A549 (cell line): ENCODE results near the gene ATP6V1G2. TPM values are rescaled to one million over a fixed set of nuclear protein-coding genes. Genes with fewer than 3 reads are reported as not detected.

Experiments used
- ATAC-seq, 2 experiments: fragments of 200-7000 bp in 1 of 2; fragments of >200 bp in 1 of 2; cut with Nextera tagmentation in 1 of 2; cut with Tn5 transposase in 1 of 2; 3 replicates each; pipeline versions ENCODE4 v1.8.0 to v1.9.1; 2018 to 2020; ENCODE audit warnings: mild to moderate bottlenecking in 1 of 2, moderate library complexity in 1 of 2
- CTCF ChIA-PET: fragments of 300-600 bp; sonication (Branson Sonifier 250); formaldehyde crosslinking; extraction: SDS; loops from one replicate; lab custom pipeline; 2021; ENCODE audit warnings: antibody characterized with exemption, inconsistent platforms; lab: Yijun Ruan, JAX
- POLR2A ChIA-PET: fragments of 350-600 bp; formaldehyde crosslinking; extraction: SDS; loops from one replicate; lab custom pipeline; 2021; ENCODE audit warnings: antibody characterized with exemption, inconsistent platforms; lab: Yijun Ruan, JAX
- DNase-seq, 2 experiments: peaks; one replicate each; pipeline versions ENCODE4 v3.0.0 to v3.0.0-alpha.2; 2011 to 2016; ENCODE audit warnings: low read depth in 1 of 2, low spot score in 1 of 2
- FAIRE-seq: peaks from 2 replicates; lab custom pipeline; 2011; peaks lifted over from hg19 to GRCh38; lab: Jason Lieb, UNC
- H3K27ac ChIP-seq, 2 experiments: fragments of >200 bp; sonication (Bioruptor Twin); formaldehyde crosslinking; 3 replicates each; pipeline ENCODE4 v1.5.1; 2016 to 2017
- H3K4me1 ChIP-seq: fragments of >200 bp; sonication (Bioruptor Twin); formaldehyde crosslinking; 3 replicates; pipeline ENCODE4 v1.6.1; 2016
- H3K4me2 ChIP-seq: fragments of >200 bp; sonication (Bioruptor Twin); formaldehyde crosslinking; 3 replicates; pipeline ENCODE4 v1.6.1; 2016
- H3K4me3 ChIP-seq: fragments of >200 bp; sonication (Bioruptor Twin); formaldehyde crosslinking; 3 replicates; pipeline ENCODE4 v1.5.1; 2016
- H3K9me3 ChIP-seq: fragments of >200 bp; sonication (Bioruptor Twin); formaldehyde crosslinking; 3 replicates; pipeline ENCODE4 v1.6.1; 2016
- ATOH8 ChIP-seq: fragments of 250-450 bp; sonication (Bioruptor Pico); IDR thresholded peaks from 2 replicates; pipeline ENCODE4 v1.5.0; 2020; ENCODE audit warnings: low read depth, mild to moderate bottlenecking, moderate library complexity
- CBX8 ChIP-seq: fragments of 200-600 bp; sonication (generic); IDR thresholded peaks from 2 replicates; pipeline ENCODE4 v1.6.1; 2016
- CHD2 ChIP-seq: fragments of 150-350 bp; IDR thresholded peaks from 2 replicates; pipeline ENCODE4 v1.6.1; 2014; ENCODE audit warnings: low read length; ENCODE audit not compliant: partially characterized antibody
- CHD4 ChIP-seq: fragments of 200-600 bp; sonication (generic); IDR thresholded peaks from 2 replicates; pipeline ENCODE4 v1.6.1; 2016; ENCODE audit warnings: antibody characterized with exemption, mild to moderate bottlenecking, borderline replicate concordance
- E2F6 ChIP-seq: IDR thresholded peaks from 2 replicates; pipeline ENCODE4 v1.6.1; 2012; ENCODE audit warnings: low read depth, borderline replicate concordance
- ESRRA ChIP-seq: fragments of 150-350 bp; IDR thresholded peaks from 2 replicates; pipeline ENCODE4 v1.6.1; 2014; ENCODE audit warnings: mild to moderate bottlenecking, low read length, borderline replicate concordance
- HEYL ChIP-seq: fragments of 250-450 bp; sonication (Bioruptor Pico); IDR thresholded peaks from 2 replicates; pipeline ENCODE4 v1.8.0; 2021; ENCODE audit warnings: mild to moderate bottlenecking, moderate library complexity
- HOXA7 ChIP-seq: fragments of 250-450 bp; sonication (Bioruptor Pico); IDR thresholded peaks from 2 replicates; pipeline ENCODE4 v1.5.0; 2020; ENCODE audit warnings: mild to moderate bottlenecking, moderate library complexity
- KDM1A ChIP-seq: fragments of 200-600 bp; sonication (generic); IDR thresholded peaks from 2 replicates; pipeline ENCODE4 v1.6.1; 2016; ENCODE audit warnings: low read depth, mild to moderate bottlenecking
- MAX ChIP-seq: IDR thresholded peaks from 2 replicates; pipeline ENCODE4 v1.6.1; 2012
- MAZ ChIP-seq: fragments of 150-350 bp; IDR thresholded peaks from 2 replicates; pipeline ENCODE4 v1.6.1; 2014; ENCODE audit warnings: antibody characterized with exemption, low read depth, low read length, borderline replicate concordance
- MYC ChIP-seq: IDR thresholded peaks from 2 replicates; pipeline ENCODE4 v1.6.1; 2012; ENCODE audit warnings: mild to moderate bottlenecking, inconsistent platforms, low read length, improper control_type of control experiment, borderline replicate concordance
- NPAS2 ChIP-seq: fragments of 250-450 bp; sonication (Bioruptor Pico); IDR thresholded peaks from 2 replicates; pipeline ENCODE4 v1.8.0; 2022; ENCODE audit warnings: mild to moderate bottlenecking, moderate library complexity, borderline replicate concordance
- NR3C1 ChIP-seq: fragments of >200 bp; sonication (Bioruptor Twin); formaldehyde crosslinking; IDR thresholded peaks from 3 replicates; pipeline ENCODE4 v1.6.1; 2017
- PHF8 ChIP-seq: fragments of 200-600 bp; sonication (generic); IDR thresholded peaks from 2 replicates; pipeline ENCODE4 v1.6.1; 2016; ENCODE audit warnings: low read depth, mild to moderate bottlenecking, antibody characterized with exemption, moderate library complexity, borderline replicate concordance
- POLR2A ChIP-seq: IDR thresholded peaks from 2 replicates; pipeline ENCODE4 v1.6.1; 2012; ENCODE audit warnings: mild to moderate bottlenecking, low read length
- POLR2AphosphoS2 ChIP-seq: conservative IDR thresholded peaks from 2 replicates; pipeline ENCODE4 v1.6.1; 2012; ENCODE audit warnings: low read length, improper control_type of control experiment, inconsistent platforms
- SMC3 ChIP-seq: fragments of >200 bp; sonication (Bioruptor Twin); formaldehyde crosslinking; IDR thresholded peaks from 3 replicates; pipeline ENCODE4 v1.6.1; 2018; ENCODE audit warnings: inconsistent platforms
- SREBF2 ChIP-seq: fragments of 450-650 bp; IDR thresholded peaks from 2 replicates; pipeline ENCODE4 v1.6.1; 2014; ENCODE audit warnings: mild to moderate bottlenecking, moderate library complexity
- ZNF302 ChIP-seq: fragments of 250-450 bp; sonication (Bioruptor Pico); IDR thresholded peaks from 2 replicates; pipeline ENCODE4 v1.9.0; 2021; ENCODE audit warnings: inconsistent platforms, mild to moderate bottlenecking, moderate library complexity
- WGBS: methylation state at CpG from one replicate; pipeline ENCODE4 v1.1.6; 2017; ENCODE audit errors: missing lambda C conversion rate; 5-methylcytosine and 5-hydroxymethylcytosine counted together
- polyA plus RNA-seq, 4 experiments: library from polyadenylated mRNA; depleted of rRNA in 3 of 4; stranded (reverse); fragments of >200 nt; fragmentation: RNase III in 1 of 4; extraction: RNeasy Plus Mini Kit Qiagen cat#74134 plus additional on column Dnase treatment in 1 of 4; gene quantifications; 2 replicates in 3 of 4; 3 replicates in 1 of 4; pipeline ENCODE4 v1.2.3, GENCODE V29; 2011 to 2017
- TF ChIP-seq, protein P1 (sequence below): fragments of 250-450 bp; sonication (Bioruptor Pico); IDR thresholded peaks from 2 replicates; pipeline ENCODE4 v1.5.0; 2021; ENCODE audit warnings: mild to moderate bottlenecking, moderate library complexity, borderline replicate concordance
- TF ChIP-seq, protein P2 (sequence below): fragments of 200-600 bp; sonication (generic); IDR thresholded peaks from 2 replicates; pipeline ENCODE4 v1.6.1; 2016; ENCODE audit warnings: antibody characterized with exemption, mild to moderate bottlenecking, moderate library complexity

Gene ATP6V1G2
- polyA plus RNA-seq, 2 of the 4 experiments (the other 2 are of a cell fraction): 0.57 to 1.5 TPM

DNA sequence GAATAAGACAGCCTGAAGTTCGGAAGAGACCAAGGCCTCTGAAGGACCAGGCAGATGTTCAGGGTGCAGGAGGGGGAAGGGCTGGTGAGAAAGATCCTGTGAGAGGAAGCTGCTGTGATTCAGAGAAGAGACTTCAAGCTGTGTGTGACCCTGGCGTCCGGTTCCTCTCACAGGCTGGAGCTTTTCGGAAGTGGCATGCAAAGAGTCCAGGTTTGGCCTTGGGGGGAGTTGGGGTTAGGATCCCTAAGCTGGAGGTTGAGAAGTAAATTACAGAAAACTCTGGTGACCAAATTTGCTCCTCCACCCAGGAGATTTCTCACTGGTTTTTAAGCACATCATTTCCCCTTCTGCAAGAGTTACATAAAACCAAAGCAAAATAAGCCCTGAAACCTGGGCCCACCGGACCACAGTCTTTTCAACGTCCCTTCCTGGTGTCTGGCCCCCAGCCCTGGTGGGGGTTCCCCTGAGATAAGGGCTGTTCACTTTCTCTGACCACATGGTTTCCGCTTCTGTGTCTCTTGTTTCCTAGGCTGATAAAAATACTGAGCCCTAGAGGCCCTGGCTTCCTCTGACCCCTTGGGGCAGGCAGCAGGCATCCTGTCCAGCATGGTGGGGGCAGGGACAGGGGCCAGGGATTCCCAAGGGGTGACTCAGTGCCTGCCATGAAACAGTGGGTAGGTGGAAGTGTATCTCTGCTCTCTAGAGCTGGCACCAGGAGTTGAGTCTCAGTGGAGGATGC lies 13.7 kb upstream of the ATP6V1G2 start:
- no peaks in the 10 kb centered on the region for H3K9me3 ChIP-seq
- CTCF ChIA-PET: interaction anchor here (1.4 to 3.7 kb wide), 5 partner anchors 9 to 67 kb away, joined by 4 to 10 read pairs (median 4); partner anchors contain the start of gene LTB
- peak overlapping the region; percentile 33 to 74; a peak in 4 of 6 replicates for H3K27ac ChIP-seq
- no peak for TF ChIP-seq MAZ
- TF ChIP-seq NR3C1: no peak
- no peak for TF ChIP-seq POLR2AphosphoS2
- no peak for TF ChIP-seq KDM1A
- peaks cover 27% of the 10 kb centered on the region for H3K4me1 ChIP-seq
- ATAC-seq: peak; percentile 64 to 80; a peak in 3 of 6 replicates
- DNase-seq: peak in 1 of 2 experiments; percentile 12
- no peak for FAIRE-seq
- WGBS: 56% methylated on average over 7 of the region's 7 CpGs
- POLR2A ChIA-PET: no interaction called here
- H3K4me2 ChIP-seq: peak overlapping the region; percentile 45
- no peak overlapping the region for H3K4me3 ChIP-seq

GRCh38 chr6:31559606-31559957 lies 13.2 kb upstream of the ATP6V1G2 start:
- POLR2A ChIA-PET: no interaction called here
- H3K9me3 ChIP-seq: no peaks in the 10 kb centered on the region
- DNase-seq: no peak
- CTCF ChIA-PET: interaction anchor here (1.2 to 3.7 kb wide), 5 partner anchors 9 to 66 kb away, joined by 3 to 10 read pairs (median 4); partner anchors contain the start of gene LTB
- TF ChIP-seq CBX8 (no peak), PHF8 (no peak), ATOH8 (CRISPR knock-in tag) (no peak), SREBF2 (no peak), MAX (no peak), NR3C1 (no peak)
- ATAC-seq: no peak
- peak overlapping the region; percentile 45 for H3K4me2 ChIP-seq
- WGBS: 71% methylated on average over 4 of the region's 4 CpGs
- H3K27ac ChIP-seq: peak overlapping the region in 1 of 2 experiments; percentile 74; a peak in 3 of 6 replicates
- no peak overlapping the region for H3K4me3 ChIP-seq
- H3K4me1 ChIP-seq: peaks cover 27% of the 10 kb centered on the region
- no peak for FAIRE-seq

- FAIRE-seq: no peak
- 93% methylated on average over 11 of the region's 14 CpGs for WGBS
- no peak for ATAC-seq
- no peaks in the 10 kb centered on the region for H3K9me3 ChIP-seq
- no peak overlapping the region for H3K4me2 ChIP-seq
- peak overlapping the region in 1 of 2 experiments; percentile 74; a peak in 2 of 6 replicates for H3K27ac ChIP-seq
- no peak for DNase-seq
- H3K4me1 ChIP-seq: peaks cover 27% of the 10 kb centered on the region
- POLR2A ChIA-PET: no interaction called here
- CTCF ChIA-PET: interaction anchor here (0.6 to 3.7 kb wide), 8 partner anchors 10 to 135 kb away, joined by 3 to 10 read pairs (median 5); partner anchors contain the start of genes ATP6V1G2, LTA, LTB and NFKBIL1
- H3K4me3 ChIP-seq: no peak overlapping the region
- TF ChIP-seq, protein P1, sequence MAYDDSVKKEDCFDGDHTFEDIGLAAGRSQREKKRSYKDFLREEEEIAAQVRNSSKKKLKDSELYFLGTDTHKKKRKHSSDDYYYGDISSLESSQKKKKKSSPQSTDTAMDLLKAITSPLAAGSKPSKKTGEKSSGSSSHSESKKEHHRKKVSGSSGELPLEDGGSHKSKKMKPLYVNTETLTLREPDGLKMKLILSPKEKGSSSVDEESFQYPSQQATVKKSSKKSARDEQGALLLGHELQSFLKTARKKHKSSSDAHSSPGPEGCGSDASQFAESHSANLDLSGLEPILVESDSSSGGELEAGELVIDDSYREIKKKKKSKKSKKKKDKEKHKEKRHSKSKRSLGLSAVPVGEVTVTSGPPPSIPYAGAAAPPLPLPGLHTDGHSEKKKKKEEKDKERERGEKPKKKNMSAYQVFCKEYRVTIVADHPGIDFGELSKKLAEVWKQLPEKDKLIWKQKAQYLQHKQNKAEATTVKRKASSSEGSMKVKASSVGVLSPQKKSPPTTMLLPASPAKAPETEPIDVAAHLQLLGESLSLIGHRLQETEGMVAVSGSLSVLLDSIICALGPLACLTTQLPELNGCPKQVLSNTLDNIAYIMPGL (CRISPR knock-in tag): no peak
- TF ChIP-seq ESRRA (no peak), CHD2 (no peak), MYC (no peak), NPAS2 (CRISPR knock-in tag) (no peak), CHD4 (no peak), SMC3 (no peak), POLR2A (no peak), ZNF302 (CRISPR knock-in tag) (no peak), E2F6 (no peak), HEYL (CRISPR knock-in tag) (no peak), HOXA7 (no peak), ATOH8 (CRISPR knock-in tag) (no peak)
- TF ChIP-seq, protein P2, sequence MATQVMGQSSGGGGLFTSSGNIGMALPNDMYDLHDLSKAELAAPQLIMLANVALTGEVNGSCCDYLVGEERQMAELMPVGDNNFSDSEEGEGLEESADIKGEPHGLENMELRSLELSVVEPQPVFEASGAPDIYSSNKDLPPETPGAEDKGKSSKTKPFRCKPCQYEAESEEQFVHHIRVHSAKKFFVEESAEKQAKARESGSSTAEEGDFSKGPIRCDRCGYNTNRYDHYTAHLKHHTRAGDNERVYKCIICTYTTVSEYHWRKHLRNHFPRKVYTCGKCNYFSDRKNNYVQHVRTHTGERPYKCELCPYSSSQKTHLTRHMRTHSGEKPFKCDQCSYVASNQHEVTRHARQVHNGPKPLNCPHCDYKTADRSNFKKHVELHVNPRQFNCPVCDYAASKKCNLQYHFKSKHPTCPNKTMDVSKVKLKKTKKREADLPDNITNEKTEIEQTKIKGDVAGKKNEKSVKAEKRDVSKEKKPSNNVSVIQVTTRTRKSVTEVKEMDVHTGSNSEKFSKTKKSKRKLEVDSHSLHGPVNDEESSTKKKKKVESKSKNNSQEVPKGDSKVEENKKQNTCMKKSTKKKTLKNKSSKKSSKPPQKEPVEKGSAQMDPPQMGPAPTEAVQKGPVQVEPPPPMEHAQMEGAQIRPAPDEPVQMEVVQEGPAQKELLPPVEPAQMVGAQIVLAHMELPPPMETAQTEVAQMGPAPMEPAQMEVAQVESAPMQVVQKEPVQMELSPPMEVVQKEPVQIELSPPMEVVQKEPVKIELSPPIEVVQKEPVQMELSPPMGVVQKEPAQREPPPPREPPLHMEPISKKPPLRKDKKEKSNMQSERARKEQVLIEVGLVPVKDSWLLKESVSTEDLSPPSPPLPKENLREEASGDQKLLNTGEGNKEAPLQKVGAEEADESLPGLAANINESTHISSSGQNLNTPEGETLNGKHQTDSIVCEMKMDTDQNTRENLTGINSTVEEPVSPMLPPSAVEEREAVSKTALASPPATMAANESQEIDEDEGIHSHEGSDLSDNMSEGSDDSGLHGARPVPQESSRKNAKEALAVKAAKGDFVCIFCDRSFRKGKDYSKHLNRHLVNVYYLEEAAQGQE: no peak
Observed at GRCh38 chr6:31558631-31559500, 12.5 kb upstream of the ATP6V1G2 start.
